ENCODE data around the gene C10orf90. TPM values are rescaled to one million over a fixed set of nuclear protein-coding genes. Genes with fewer than 3 reads are reported as not detected.

Gene C10orf90
- polyA plus RNA-seq, 3 donors, result not detected

DNA sequence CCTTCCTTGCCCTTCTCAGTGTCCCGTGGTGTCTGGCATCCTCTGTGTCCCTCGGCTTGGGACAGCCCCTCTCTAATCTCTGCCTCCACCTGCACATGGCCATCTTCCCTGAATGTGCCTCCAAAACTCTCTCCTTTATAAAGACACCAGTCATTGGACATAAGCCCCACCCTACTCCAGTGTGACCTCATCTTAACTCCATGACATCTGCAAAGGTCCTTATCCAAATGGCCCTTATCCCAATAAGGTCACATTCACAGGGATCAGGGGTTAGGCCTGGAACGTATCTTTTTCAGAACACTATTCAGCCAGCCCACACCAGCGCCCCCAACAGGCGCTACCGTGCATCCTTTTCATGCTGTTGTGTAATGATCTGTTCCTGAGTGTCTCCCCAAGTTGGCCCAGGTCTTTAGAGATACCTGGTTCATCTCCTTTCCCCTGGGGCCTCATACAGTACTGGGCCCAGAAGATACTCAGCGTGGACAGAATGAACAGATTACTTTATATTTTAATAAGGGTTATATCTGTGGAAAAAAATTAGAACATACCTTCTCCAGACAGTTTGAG lies 149.7 kb downstream of the C10orf90 start:
- WGBS (ENCODE audit: insufficient coverage), result 82% methylated on average over 3 of the region's 7 CpGs
- DNase-seq, result no peak

DNA sequence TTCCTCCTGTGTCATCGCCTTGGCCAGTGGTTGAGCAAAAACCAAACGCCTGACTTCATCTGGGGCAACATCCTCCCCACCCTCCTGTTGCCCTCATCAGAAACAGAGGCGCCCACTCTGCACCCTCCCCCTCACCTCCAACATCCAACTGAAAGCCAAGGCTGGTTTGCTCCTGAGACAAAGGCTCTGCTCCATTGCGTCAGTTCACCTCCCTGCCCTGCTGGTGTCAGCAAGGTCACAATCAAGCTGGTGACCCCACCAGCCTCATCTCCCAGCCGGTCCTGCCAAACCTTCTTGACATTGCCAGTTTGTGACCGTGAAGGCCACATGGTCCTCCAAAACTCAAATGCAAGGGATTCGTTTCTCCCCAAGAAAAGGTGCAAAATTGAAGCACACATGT lies 150.5 kb downstream of the C10orf90 start:
- H3K4me3 ChIP-seq (replicated peaks in 1 of 3; ENCODE audit: low read depth in 2 of 3, low read length in 3 of 3), result no peak overlapping the region
- no peak for DNase-seq
- no peak overlapping the region for H3K27ac ChIP-seq (ENCODE audit: low read depth in 1 of 2, low read length in 2 of 2)
- no peaks in the 10 kb centered on the region for H3K27me3 ChIP-seq (ENCODE audit: control insufficient read depth in 2 of 2, insufficient read depth in 2 of 2, low read length in 2 of 2)
- H4K20me1 ChIP-seq (ENCODE audit: insufficient read depth, low read length), result no peaks in the 10 kb centered on the region
- Mint-ChIP-seq H3K9me3 (peaks cover 0 to 5% (median 3%) of the 10 kb centered on the region in 7 donors), H3K27me3 (ENCODE audit: low read depth in 3 of 3) (peaks cover 0 to 2% (median 0%) of the 10 kb centered on the region in 3 donors), H3K36me3 (no peaks in the 10 kb centered on the region), H3K4me3 (no peak overlapping the region), H3K27ac (peak overlapping the region in 1 of 7 donors; percentile 7), H3K4me1 (no peaks in the 10 kb centered on the region)
- H3K79me2 ChIP-seq (ENCODE audit: insufficient read depth, low read length), result no peaks in the 10 kb centered on the region
- H3K4me2 ChIP-seq (replicated peaks; ENCODE audit: extremely low read depth, low read length, poor library complexity, severe bottlenecking), result no peak overlapping the region
- H3K9me3 ChIP-seq (replicated peaks in 1 of 2; ENCODE audit: control insufficient read depth in 1 of 2, insufficient read depth in 1 of 2, low read length in 2 of 2), result no peaks in the 10 kb centered on the region
- H2AFZ ChIP-seq (ENCODE audit: insufficient read depth, low read depth, low read length, poor library complexity, severe bottlenecking), result no peak overlapping the region
- H3K9ac ChIP-seq (ENCODE audit: insufficient read depth, low read length, poor library complexity, severe bottlenecking), result no peak overlapping the region
- no peaks in the 10 kb centered on the region for H3K36me3 ChIP-seq (replicated peaks in 1 of 2; ENCODE audit: control insufficient read depth in 1 of 2, insufficient read depth in 2 of 2, low read length in 2 of 2)
- WGBS (ENCODE audit: insufficient coverage), result 82% methylated on average over 5 of the region's 7 CpGs
- TF ChIP-seq CTCF (IDR thresholded peaks at IDR 0.05), result no peak
- intact Hi-C loops (cut with micrococcal nuclease), result no loop called here
- no peaks in the 10 kb centered on the region for H3K4me1 ChIP-seq (ENCODE audit: control insufficient read depth in 1 of 2, insufficient read depth in 2 of 2, low read length in 2 of 2)

More for the DNA sequence above, 149.7 kb downstream of the C10orf90 start:
- Histone ChIP-seq H3K4me2 (replicated peaks; ENCODE audit: extremely low read depth, low read length, poor library complexity, severe bottlenecking) (no peak overlapping the region), H3K9ac (ENCODE audit: insufficient read depth, low read length, poor library complexity, severe bottlenecking) (no peak overlapping the region), H3K27me3 (ENCODE audit: control insufficient read depth in 2 of 2, insufficient read depth in 2 of 2, low read length in 2 of 2) (no peaks in the 10 kb centered on the region), H3K4me3 (replicated peaks in 1 of 3; ENCODE audit: low read depth in 2 of 3, low read length in 3 of 3) (no peak overlapping the region), H3K79me2 (ENCODE audit: insufficient read depth, low read length) (no peaks in the 10 kb centered on the region), H3K27ac (ENCODE audit: low read depth in 1 of 2, low read length in 2 of 2) (no peak overlapping the region), H4K20me1 (ENCODE audit: insufficient read depth, low read length) (no peaks in the 10 kb centered on the region), H3K36me3 (replicated peaks in 1 of 2; ENCODE audit: control insufficient read depth in 1 of 2, insufficient read depth in 2 of 2, low read length in 2 of 2) (no peaks in the 10 kb centered on the region), H3K4me1 (ENCODE audit: control insufficient read depth in 1 of 2, insufficient read depth in 2 of 2, low read length in 2 of 2) (no peaks in the 10 kb centered on the region), H3K9me3 (replicated peaks in 1 of 2; ENCODE audit: control insufficient read depth in 1 of 2, insufficient read depth in 1 of 2, low read length in 2 of 2) (no peaks in the 10 kb centered on the region), H2AFZ (ENCODE audit: insufficient read depth, low read depth, low read length, poor library complexity, severe bottlenecking) (no peak overlapping the region)
- intact Hi-C loops (cut with micrococcal nuclease), result no loop called here
- no peak overlapping the region for H3K4me3 Mint-ChIP-seq
- H3K9me3 Mint-ChIP-seq, result peaks cover 0 to 5% (median 3%) of the 10 kb centered on the region in 7 donors
- H3K4me1 Mint-ChIP-seq, result no peaks in the 10 kb centered on the region
- no peaks in the 10 kb centered on the region for H3K36me3 Mint-ChIP-seq
- H3K27ac Mint-ChIP-seq, result no peak overlapping the region
- no peak for TF ChIP-seq CTCF (IDR thresholded peaks at IDR 0.05)
- peaks cover 0 to 2% (median 0%) of the 10 kb centered on the region in 3 donors for H3K27me3 Mint-ChIP-seq (ENCODE audit: low read depth in 3 of 3)
